ENCODE data around the gene CDH4.

DNA sequence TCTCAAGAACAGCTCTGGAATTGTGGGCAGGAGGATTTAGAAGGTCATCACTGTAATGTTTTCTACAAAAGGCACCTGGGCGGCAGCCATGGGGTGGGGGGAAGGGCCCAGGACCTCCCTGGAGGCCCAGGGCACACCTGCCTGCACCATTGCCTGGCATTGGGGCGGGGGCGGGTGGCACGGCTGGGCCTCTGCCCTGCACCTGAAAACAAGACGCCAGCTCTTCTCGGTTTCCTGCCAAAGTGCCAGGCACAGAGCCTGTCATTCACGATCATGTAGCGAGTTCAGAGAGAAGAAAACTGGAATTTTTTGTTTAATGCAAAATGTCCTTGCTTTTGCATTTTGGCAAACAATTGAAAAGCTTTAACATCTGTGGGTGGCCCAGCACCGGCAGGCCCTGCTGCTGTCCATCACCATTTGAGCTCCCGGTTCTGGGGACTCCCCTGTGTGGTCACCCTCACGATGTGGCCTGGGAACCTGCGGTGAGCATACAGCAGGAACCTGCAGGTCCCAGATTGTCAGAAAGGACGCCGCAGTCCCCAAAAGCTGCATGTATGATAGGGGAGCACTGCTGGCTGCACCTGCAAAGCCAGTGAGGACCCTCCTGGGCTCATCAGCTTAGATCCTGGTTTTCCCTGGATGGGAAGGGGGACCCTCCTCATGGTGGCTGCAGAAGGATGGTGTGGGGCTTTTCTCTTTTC is 262.9 kb downstream of the CDH4 start:
- TF ChIP-seq, protein P1, sequence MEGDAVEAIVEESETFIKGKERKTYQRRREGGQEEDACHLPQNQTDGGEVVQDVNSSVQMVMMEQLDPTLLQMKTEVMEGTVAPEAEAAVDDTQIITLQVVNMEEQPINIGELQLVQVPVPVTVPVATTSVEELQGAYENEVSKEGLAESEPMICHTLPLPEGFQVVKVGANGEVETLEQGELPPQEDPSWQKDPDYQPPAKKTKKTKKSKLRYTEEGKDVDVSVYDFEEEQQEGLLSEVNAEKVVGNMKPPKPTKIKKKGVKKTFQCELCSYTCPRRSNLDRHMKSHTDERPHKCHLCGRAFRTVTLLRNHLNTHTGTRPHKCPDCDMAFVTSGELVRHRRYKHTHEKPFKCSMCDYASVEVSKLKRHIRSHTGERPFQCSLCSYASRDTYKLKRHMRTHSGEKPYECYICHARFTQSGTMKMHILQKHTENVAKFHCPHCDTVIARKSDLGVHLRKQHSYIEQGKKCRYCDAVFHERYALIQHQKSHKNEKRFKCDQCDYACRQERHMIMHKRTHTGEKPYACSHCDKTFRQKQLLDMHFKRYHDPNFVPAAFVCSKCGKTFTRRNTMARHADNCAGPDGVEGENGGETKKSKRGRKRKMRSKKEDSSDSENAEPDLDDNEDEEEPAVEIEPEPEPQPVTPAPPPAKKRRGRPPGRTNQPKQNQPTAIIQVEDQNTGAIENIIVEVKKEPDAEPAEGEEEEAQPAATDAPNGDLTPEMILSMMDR (IDR thresholded peaks at IDR 0.05), result no peak
- TF ChIP-seq EP300 (IDR thresholded peaks at IDR 0.05), result no peak
- TF ChIP-seq POLR2A (IDR thresholded peaks at IDR 0.05), result no peak
